Right lobe of liver (tissue), 6 donors: Measurements from ENCODE around the gene DAPK2. TPM values are rescaled to one million over a fixed set of nuclear protein-coding genes. Genes with fewer than 3 reads are reported as not detected.
A peak's percentile ranks its signal among the peaks of the same experiment; 100 is the strongest.

Experiments used
- ATAC-seq, 4 donors: fragments of 200-7000 bp; cut with Tn5 transposase; one replicate each; pipeline ENCODE4 v1.9.1; 2020; ENCODE audit warnings: mild to moderate bottlenecking in 4 of 4, moderate library complexity in 4 of 4
- DNase-seq, 3 donors: peaks; one replicate each; pipeline ENCODE4 v3.0.0-alpha.2; 2020
- H3K27ac ChIP-seq, 3 donors: fragments of 200-600 bp; one replicate each; pipeline ENCODE4 v1.8.0; 2022
- H3K27me3 ChIP-seq, 2 donors: fragments of 200-600 bp; one replicate each; pipeline ENCODE4 v1.8.0; 2022
- H3K36me3 ChIP-seq, 4 donors: fragments of 200-600 bp; sonication (generic) in 1 of 4; one replicate each; pipeline versions ENCODE4 v1.5.1 to v1.8.0; 2017 to 2022; ENCODE audit warnings: control low read depth in 1 of 4
- H3K4me1 ChIP-seq, 4 donors: fragments of 200-600 bp; sonication (generic) in 1 of 4; one replicate each; pipeline versions ENCODE4 v1.5.1 to v1.8.0; 2017 to 2022; ENCODE audit warnings: control low read depth in 1 of 4
- H3K4me3 ChIP-seq, 3 donors: fragments of 200-600 bp; one replicate each; pipeline ENCODE4 v1.8.0; 2022
- H3K9me3 ChIP-seq, 4 donors: fragments of 200-600 bp; sonication (generic) in 1 of 4; one replicate each; pipeline versions ENCODE4 v1.5.1 to v1.8.0; 2017 to 2022; ENCODE audit warnings: control low read depth in 1 of 4
- CTCF ChIP-seq, 4 donors: fragments of 200-600 bp in 3 of 4; fragments of 450-650 bp in 1 of 4; IDR thresholded peaks; one replicate each; pipeline versions ENCODE4 v1.5.1 to v1.8.0; 2016 to 2022; ENCODE audit warnings: antibody characterized with exemption in 4 of 4, mild to moderate bottlenecking in 2 of 4
- POLR2A ChIP-seq: fragments of 450-650 bp; IDR thresholded peaks from one replicate; pipeline ENCODE4 v1.6.1; 2017; ENCODE audit warnings: antibody characterized with exemption, mild to moderate bottlenecking
- WGBS: methylation state at CpG from one replicate; pipeline ENCODE4 v1.1.6; 2018; ENCODE audit warnings: low coverage, low lambda C conversion rate; ENCODE audit not compliant: insufficient coverage; ENCODE audit errors: missing lambda C conversion rate; 5-methylcytosine and 5-hydroxymethylcytosine counted together
- intact Hi-C, 2 donors: fragments of 100-400 bp; cut with DNase I; formaldehyde crosslinking; loops; one replicate each; pipeline versions ENCODE4 v1.11.2 to v1.14.1; 2022
- total RNA-seq, 6 experiments: library from RNA; depleted of rRNA in 2 of 6; stranded (reverse); fragments of >200 nt in 2 of 6; fragmentation: NEBNext Ultra II Directional in 3 of 6; extraction: Animal tissue kit (Norgen Biotek cat#: 25700) in 3 of 6; gene quantifications; one replicate each; pipeline versions ENCODE4 v1.1.0 to v1.2.4, GENCODE V29; 2016 to 2023
- donor health status: DM: no; HTN: yes; CAD: no.
- donor health status: DM: no; HTN: no; CAD: no.
- donor health status: DM: no; HTN: no; CAD: no.
- donor health status: DM: no; HTN: yes; CAD: no.
- donor health status: DM: no; HTN: yes; CAD: no.

DAPK2 gene
- total RNA-seq, 6 experiments from 2014 or later = 1.5 to 11.5 (median 4.7) TPM

- TF ChIP-seq POLR2A (no peak), CTCF (IDR thresholded peaks at IDR 0.05) (no peak)
- Histone ChIP-seq H3K27ac (peak overlapping the region in 1 of 3 donors; percentile 25), H3K27me3 (no peaks in the 10 kb centered on the region), H3K4me3 (no peak overlapping the region), H3K36me3 (no peaks in the 10 kb centered on the region), H3K9me3 (no peaks in the 10 kb centered on the region), H3K4me1 (peaks cover 0 to 3% (median 0%) of the 10 kb centered on the region in 4 donors)
- WGBS = 29% methylated on average over 7 of the region's 10 CpGs
- intact Hi-C loops = no loop called here
- no peak for DNase-seq
- peak; percentile 23 to 52 (median 38) for ATAC-seq
These were observed 136.4 kb downstream of the DAPK2 start for GRCh38 chr15:63909819-63910437.

GRCh38 chr15:63908991-63909390, 137.3 kb downstream of the DAPK2 start:
- Histone ChIP-seq H3K4me1 (peaks cover 0 to 3% (median 0%) of the 10 kb centered on the region in 4 donors), H3K27ac (no peak overlapping the region), H3K36me3 (no peaks in the 10 kb centered on the region), H3K27me3 (no peaks in the 10 kb centered on the region), H3K4me3 (no peak overlapping the region), H3K9me3 (no peaks in the 10 kb centered on the region)
- ATAC-seq = no peak
- intact Hi-C loops = no loop called here
- DNase-seq = no peak
- TF ChIP-seq POLR2A (no peak), CTCF (IDR thresholded peaks at IDR 0.05) (no peak)
- WGBS = 65% methylated on average over 2 of the region's 2 CpGs

- Histone ChIP-seq H3K4me1 (peaks cover 0 to 3% (median 0%) of the 10 kb centered on the region in 4 donors), H3K9me3 (no peaks in the 10 kb centered on the region), H3K4me3 (no peak overlapping the region), H3K27me3 (no peaks in the 10 kb centered on the region), H3K27ac (no peak overlapping the region), H3K36me3 (no peaks in the 10 kb centered on the region)
- intact Hi-C loops = no loop called here
- no peak for ATAC-seq
- TF ChIP-seq CTCF (IDR thresholded peaks at IDR 0.05) = no peak
- no peak for TF ChIP-seq POLR2A
- no CpG with 5 or more reads among the region's 7 CpGs for WGBS
- DNase-seq = no peak
These were observed 138.0 kb downstream of the DAPK2 start for GRCh38 chr15:63908281-63908680.

GRCh38 chr15:63907521-63907920, 138.8 kb downstream of the DAPK2 start:
- Histone ChIP-seq H3K4me3 (no peak overlapping the region), H3K27ac (no peak overlapping the region), H3K27me3 (no peaks in the 10 kb centered on the region), H3K4me1 (peaks cover 0 to 5% (median 2%) of the 10 kb centered on the region in 4 donors), H3K36me3 (no peaks in the 10 kb centered on the region), H3K9me3 (no peaks in the 10 kb centered on the region)
- intact Hi-C loops = no loop called here
- WGBS = 95% methylated on average over 8 of the region's 8 CpGs
- TF ChIP-seq POLR2A (no peak), CTCF (IDR thresholded peaks at IDR 0.05) (no peak)
- DNase-seq = peak in 1 of 3 donors; percentile 20
- no peak for ATAC-seq
